T-cell (primary cell): ENCODE results near the gene STX7. TPM values are rescaled to one million over a fixed set of nuclear protein-coding genes. Genes with fewer than 3 reads are reported as not detected.
"Not testable (repeated sequence)": the region's sequence is repeated elsewhere in the genome, so short reads cannot be mapped to it uniquely, and the experiment has no call there.

Experiments used
- ATAC-seq, 4 experiments: fragments of 200-7000 bp in 3 of 4; fragments of 150-1000 bp in 1 of 4; cut with Tn5 transposase; replicated peaks in 1 of 4; 1 replicate in 3 of 4; 2 replicates in 1 of 4; pipeline ENCODE4 v1.10.0; 2021; ENCODE audit warnings: moderate library complexity in 3 of 4, mild to moderate bottlenecking in 2 of 4, moderate number of reproducible peaks in 1 of 4
- CTCF ChIA-PET, 2 donors: fragments of 300-600 bp; sonication (Branson Sonifier 250); formaldehyde crosslinking; loops; one replicate each; lab custom pipeline; 2022; ENCODE audit warnings: antibody characterized with exemption in 2 of 2; lab: Charles Lee
- POLR2A ChIA-PET, 2 donors: fragments of 300-600 bp; sonication (Branson Sonifier 250); formaldehyde crosslinking; loops; one replicate each; lab custom pipeline; 2022; ENCODE audit warnings: antibody characterized with exemption in 2 of 2; lab: Charles Lee
- DNase-seq, 35 experiments: peaks; one replicate each; pipeline versions ENCODE4 v3.0.0 to v3.0.0-alpha.2; 2013 to 2023
- H3K27ac ChIP-seq: one replicate; pipeline ENCODE4 v1.5.1; 2013; ENCODE audit warnings: low read length
- H3K27me3 ChIP-seq, 2 experiments: replicated peaks in 1 of 2; 1 replicate in 1 of 2; 2 replicates in 1 of 2; pipeline versions ENCODE4 v1.6.1 to v1.7.0; 2013; ENCODE audit warnings: low read length in 1 of 2, mixed read lengths in 1 of 2; ENCODE audit not compliant: control insufficient read depth in 2 of 2, insufficient read depth in 2 of 2; ENCODE audit errors: extremely low read depth in 1 of 2
- H3K36me3 ChIP-seq, 2 donors: 1 replicate in 1 of 2; 2 replicates in 1 of 2; pipeline versions ENCODE4 v1.6.1 to v1.7.0; 2013; ENCODE audit warnings: low read length in 1 of 2; ENCODE audit not compliant: control insufficient read depth in 2 of 2, insufficient read depth in 1 of 2; ENCODE audit errors: extremely low read depth in 1 of 2
- H3K4me1 ChIP-seq, 2 experiments: 1 replicate in 1 of 2; 2 replicates in 1 of 2; pipeline versions ENCODE4 v1.6.1 to v1.7.0; 2013; ENCODE audit warnings: low read length in 2 of 2, mixed read lengths in 1 of 2; ENCODE audit not compliant: insufficient read depth in 2 of 2, control insufficient read depth in 1 of 2; ENCODE audit errors: extremely low read depth in 1 of 2
- H3K4me3 ChIP-seq, 2 donors: 1 replicate in 1 of 2; 2 replicates in 1 of 2; pipeline versions ENCODE4 v1.5.1 to v1.7.0; 2013; ENCODE audit warnings: mild to moderate bottlenecking in 2 of 2, low read length in 1 of 2, moderate library complexity in 1 of 2; ENCODE audit not compliant: control insufficient read depth in 1 of 2; ENCODE audit errors: extremely low read depth in 1 of 2
- H3K9me3 ChIP-seq: 2 replicates; pipeline ENCODE4 v1.7.0; 2013
- H3K27ac Mint-ChIP-seq, 2 donors: one replicate each; pipeline ENCODE4 v1.8.0; 2020 to 2021; ENCODE audit warnings: mild to moderate bottlenecking in 2 of 2, mixed read lengths in 2 of 2
- H3K27me3 Mint-ChIP-seq, 2 donors: one replicate each; pipeline ENCODE4 v1.8.0; 2021 to 2022; ENCODE audit warnings: mixed read lengths in 2 of 2
- H3K36me3 Mint-ChIP-seq: one replicate; pipeline ENCODE4 v1.8.0; 2021; ENCODE audit warnings: mixed read lengths
- H3K4me1 Mint-ChIP-seq, 3 donors: one replicate each; pipeline ENCODE4 v1.8.0; 2020 to 2022; ENCODE audit warnings: mixed read lengths in 3 of 3, mild to moderate bottlenecking in 1 of 3
- H3K4me3 Mint-ChIP-seq, 3 donors: one replicate each; pipeline ENCODE4 v1.8.0; 2020 to 2022; ENCODE audit warnings: mild to moderate bottlenecking in 3 of 3, mixed read lengths in 3 of 3, moderate library complexity in 3 of 3
- H3K9me3 Mint-ChIP-seq, 3 donors: one replicate each; pipeline ENCODE4 v1.8.0; 2020 to 2022; ENCODE audit warnings: mixed read lengths in 3 of 3
- WGBS: methylation state at CpG from one replicate; pipeline ENCODE4 v1.1.5; 2013; ENCODE audit warnings: missing lambda C conversion rate; ENCODE audit not compliant: insufficient coverage; 5-methylcytosine and 5-hydroxymethylcytosine counted together
- total RNA-seq, 35 experiments: library from RNA in 6 of 35; stranded (reverse) in 6 of 35; fragments of 120-200 nt in 1 of 35; gene quantifications; one replicate each; pipeline versions ENCODE4 v1.2.1 to v1.2.4 and lab custom pipeline; 2013 to 2026

The STX7 gene
- total RNA-seq, 5 donors from 2014 or later (not counting 1 experiment from before 2014, with no cell fraction given): 13.3 to 27.4 (median 20.9) TPM

DNA sequence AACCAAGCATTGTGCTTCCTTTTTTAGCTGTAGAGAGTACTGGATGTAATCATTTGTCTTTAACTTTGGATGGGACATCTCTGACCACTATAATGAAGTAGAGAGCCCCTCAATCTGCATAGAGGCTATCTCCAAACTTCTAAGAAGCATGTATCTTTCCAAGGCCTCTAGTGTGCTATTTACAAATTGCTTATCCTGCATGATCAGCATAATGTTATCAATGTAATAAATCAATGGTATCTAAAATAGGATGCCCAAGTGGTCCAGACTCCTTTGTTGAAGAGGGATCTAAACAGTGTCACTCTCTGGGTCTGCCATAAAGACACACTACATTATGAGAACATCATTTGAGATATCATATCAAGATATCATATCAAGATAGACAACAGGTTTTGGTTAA, 31.9 kb upstream of the STX7 start:
- Histone ChIP-seq H3K9me3 (no peaks in the 10 kb centered on the region), H3K4me1 (no peaks in the 10 kb centered on the region), H3K27me3 (no peaks in the 10 kb centered on the region), H3K27ac (no peak overlapping the region), H3K4me3 (no peak overlapping the region), H3K36me3 (no peaks in the 10 kb centered on the region)
- Mint-ChIP-seq H3K36me3 (no peaks in the 10 kb centered on the region), H3K9me3 (no peaks in the 10 kb centered on the region), H3K4me1 (no peaks in the 10 kb centered on the region), H3K4me3 (no peak overlapping the region), H3K27me3 (peaks cover 4 to 28% of the 10 kb centered on the region in 2 donors), H3K27ac (no peak overlapping the region)
- CTCF ChIA-PET: no interaction called here
- no peak for ATAC-seq
- POLR2A ChIA-PET: no interaction called here
- DNase-seq: no peak

DNA sequence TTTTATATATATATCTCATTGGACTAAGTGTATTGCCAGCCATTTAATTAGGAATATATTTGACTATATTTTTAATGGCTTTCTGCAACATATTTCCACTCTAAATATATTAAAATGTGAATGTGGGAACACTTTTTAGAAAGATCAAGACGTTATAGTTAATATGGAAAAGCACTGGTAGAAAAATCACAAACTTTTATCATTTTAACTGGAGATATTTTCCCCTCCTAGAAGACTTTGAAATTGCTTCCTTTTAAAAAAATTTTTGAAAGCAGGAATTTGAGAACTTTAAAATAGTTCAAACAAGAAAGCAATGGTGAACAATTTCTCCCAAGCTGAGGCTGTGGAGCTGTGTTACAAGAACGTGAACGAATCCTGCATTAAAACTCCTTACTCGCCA, 25.1 kb upstream of the STX7 start, which contains the start of gene TAAR9:
Gene TAAR9 (plus strand): TSS at position 301 of the 400 bp plus-strand sequence. CDS start 13 bp downstream, at position 314.
- Histone ChIP-seq H3K27ac (no peak within 1 kb of the TSS), H3K27me3 (peaks cover 0 to 2% of the 10 kb centered on the region in 2 experiments), H3K9me3 (no peaks in the 10 kb centered on the region), H3K36me3 (no peaks in the 10 kb centered on the region), H3K4me1 (no peaks in the 10 kb centered on the region), H3K4me3 (no peak within 1 kb of the TSS)
- ChIA-PET CTCF (interaction anchor here in 1 of 2 donors (0.7 kb wide), 1 partner anchor 237 kb away, joined by 3 read pairs; no protein-coding TSS in a partner anchor), POLR2A (no interaction called here)
- H3K4me1 Mint-ChIP-seq: no peaks in the 10 kb centered on the region
- H3K4me3 Mint-ChIP-seq: no peak within 1 kb of the TSS
- H3K36me3 Mint-ChIP-seq: no peaks in the 10 kb centered on the region
- no peak within 1 kb of the TSS for H3K27ac Mint-ChIP-seq
- peaks cover 13 to 37% of the 10 kb centered on the region in 2 donors for H3K27me3 Mint-ChIP-seq
- ATAC-seq: no peak
- 81% methylated on average over 3 of the region's 4 CpGs for WGBS
- no peak for DNase-seq
- H3K9me3 Mint-ChIP-seq: peaks cover 0 to 5% (median 0%) of the 10 kb centered on the region in 3 donors

GRCh38 chr6:132537145-132537544, 24.2 kb upstream of the STX7 start:
- POLR2A ChIA-PET: no interaction called here
- Mint-ChIP-seq H3K4me3 (no peak overlapping the region), H3K4me1 (no peaks in the 10 kb centered on the region), H3K36me3 (no peaks in the 10 kb centered on the region), H3K9me3 (peaks cover 0 to 5% (median 0%) of the 10 kb centered on the region in 3 donors), H3K27ac (no peak overlapping the region), H3K27me3 (peaks cover 13 to 33% of the 10 kb centered on the region in 2 donors)
- H3K36me3 ChIP-seq: no peaks in the 10 kb centered on the region
- ATAC-seq: no peak
- no peak for DNase-seq
- H3K27ac ChIP-seq: no peak overlapping the region
- H3K9me3 ChIP-seq: no peaks in the 10 kb centered on the region
- CTCF ChIA-PET: no interaction called here
- WGBS: 50% methylated on average over 1 of the region's 3 CpGs
- no peak overlapping the region for H3K4me3 ChIP-seq
- H3K4me1 ChIP-seq: no peaks in the 10 kb centered on the region
- peaks cover 0 to 2% of the 10 kb centered on the region in 2 experiments for H3K27me3 ChIP-seq

GRCh38 chr6:132534546-132534945, 21.6 kb upstream of the STX7 start:
- H3K36me3 ChIP-seq, H3K27ac ChIP-seq, H3K4me3 ChIP-seq, CTCF ChIA-PET, POLR2A ChIA-PET, H3K36me3 Mint-ChIP-seq, H3K9me3 Mint-ChIP-seq, H3K27me3 ChIP-seq, H3K9me3 ChIP-seq, H3K4me1 Mint-ChIP-seq, ATAC-seq, H3K4me3 Mint-ChIP-seq, DNase-seq, H3K4me1 ChIP-seq, H3K27ac Mint-ChIP-seq: not testable (repeated sequence)
- 80% methylated on average over 1 of the region's 2 CpGs for WGBS
- H3K27me3 Mint-ChIP-seq: peaks cover 11 to 23% of the 10 kb centered on the region in 2 donors

GRCh38 chr6:132530293-132530974, 17.5 kb upstream of the STX7 start:
- POLR2A ChIA-PET: interaction anchor here in 1 of 2 donors (0.6 kb wide), 1 partner anchor 11 kb away, joined by 3 read pairs; no protein-coding TSS in a partner anchor
- Mint-ChIP-seq H3K36me3 (no peaks in the 10 kb centered on the region), H3K4me3 (no peak overlapping the region)

GRCh38 chr6:132527791-132528190, 14.9 kb upstream of the STX7 start:
- Mint-ChIP-seq H3K9me3 (no peaks in the 10 kb centered on the region), H3K27ac (no peak overlapping the region), H3K4me3 (no peak overlapping the region), H3K36me3 (no peaks in the 10 kb centered on the region), H3K27me3 (peaks cover 21 to 39% of the 10 kb centered on the region in 2 donors), H3K4me1 (peaks cover 0 to 2% (median 2%) of the 10 kb centered on the region in 3 donors)
- Histone ChIP-seq H3K36me3 (no peaks in the 10 kb centered on the region), H3K27me3 (peaks cover 0 to 9% of the 10 kb centered on the region in 2 experiments), H3K9me3 (no peaks in the 10 kb centered on the region), H3K4me1 (no peaks in the 10 kb centered on the region), H3K4me3 (no peak overlapping the region), H3K27ac (no peak overlapping the region)
- ATAC-seq (no peak), DNase-seq (no peak)
- no CpG with 5 or more reads among the region's 6 CpGs for WGBS
- ChIA-PET POLR2A (no interaction called here), CTCF (interaction anchor here in 1 of 2 donors (1.0 kb wide), 1 partner anchor 16 kb away, joined by 3 read pairs; no protein-coding TSS in a partner anchor)

More at GRCh38 chr6:132530293-132530974, 17.5 kb upstream of the STX7 start:
- no peak overlapping the region for H3K4me3 ChIP-seq
- peak in 33 of 35 experiments; percentile 2 to 84 (median 57) for DNase-seq
- peaks cover 0 to 5% (median 0%) of the 10 kb centered on the region in 3 donors for H3K9me3 Mint-ChIP-seq
- H3K27me3 ChIP-seq: peaks cover 0 to 6% of the 10 kb centered on the region in 2 experiments
- 0% methylated on average over 3 of the region's 9 CpGs for WGBS
- no peak overlapping the region for H3K27ac Mint-ChIP-seq
- H3K4me1 Mint-ChIP-seq: peaks cover 0 to 2% (median 2%) of the 10 kb centered on the region in 3 donors
- ATAC-seq: peak in 3 of 4 experiments; percentile 72 to 75 (median 73)
- peaks cover 6 to 19% of the 10 kb centered on the region in 2 donors for H3K27me3 Mint-ChIP-seq
- H3K4me1 ChIP-seq: no peaks in the 10 kb centered on the region
- H3K9me3 ChIP-seq: no peaks in the 10 kb centered on the region
- H3K27ac ChIP-seq: no peak overlapping the region
- no peaks in the 10 kb centered on the region for H3K36me3 ChIP-seq
- CTCF ChIA-PET: interaction anchor here (0.5 to 1.3 kb wide), 10 partner anchors 11 to 1567 kb away, joined by 3 to 8 read pairs (median 4); no protein-coding TSS in a partner anchor
